Measurements from ENCODE around the gene MYOG.

The MYOG gene

GRCh38 chr1:203101813-203102634 is 16.2 kb upstream of the MYOG start:
- FAIRE-seq (no peak), DNase-seq (ENCODE audit: insufficient read length, low spot score) (no peak)
- TF ChIP-seq POLR2AphosphoS5 (IDR thresholded peaks at IDR 0.05; ENCODE audit: low read depth, low read length) (no peak), POLR2A (IDR thresholded peaks at IDR 0.05; ENCODE audit: low read depth, low read length) (no peak), SPI1 (IDR thresholded peaks at IDR 0.05; ENCODE audit: low read depth, low read length) (no peak), PAX5 (IDR thresholded peaks at IDR 0.05; ENCODE audit: insufficient read depth, low read length, severe bottlenecking) (no peak), POU2F2 (IDR thresholded peaks at IDR 0.05; ENCODE audit: low read depth, low read length) (no peak), TAF1 (IDR thresholded peaks at IDR 0.05; ENCODE audit: low read depth, low read length) (no peak)

DNA sequence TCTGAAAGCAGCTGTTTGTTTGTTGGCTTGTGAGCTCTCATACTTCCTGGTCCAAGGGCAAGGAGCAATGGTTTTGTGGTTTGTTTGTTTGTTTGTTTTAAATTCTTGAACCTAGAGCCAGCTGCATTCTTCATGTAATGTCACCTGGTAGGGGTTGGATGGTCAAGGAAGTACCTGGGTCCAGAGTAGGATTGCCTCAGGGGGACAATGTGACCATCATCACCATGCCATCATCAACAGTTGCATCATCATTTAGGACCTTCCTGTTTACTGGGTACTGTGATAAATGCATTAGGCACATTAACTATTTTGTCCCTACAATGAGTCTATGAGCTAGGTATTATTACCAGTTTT is 14.7 kb upstream of the MYOG start:
- DNase-seq (ENCODE audit: insufficient read length, low spot score), result no peak
- TF ChIP-seq TAF1 (IDR thresholded peaks at IDR 0.05; ENCODE audit: low read depth, low read length), result no peak
- no peak for TF ChIP-seq SPI1 (IDR thresholded peaks at IDR 0.05; ENCODE audit: low read depth, low read length)
- no peak for TF ChIP-seq POU2F2 (IDR thresholded peaks at IDR 0.05; ENCODE audit: low read depth, low read length)
- TF ChIP-seq PAX5 (IDR thresholded peaks at IDR 0.05; ENCODE audit: insufficient read depth, low read length, severe bottlenecking), result no peak
- no peak for TF ChIP-seq POLR2A (IDR thresholded peaks at IDR 0.05; ENCODE audit: low read depth, low read length)
- no peak for TF ChIP-seq POLR2AphosphoS5 (IDR thresholded peaks at IDR 0.05; ENCODE audit: low read depth, low read length)
- FAIRE-seq, result no peak

DNA sequence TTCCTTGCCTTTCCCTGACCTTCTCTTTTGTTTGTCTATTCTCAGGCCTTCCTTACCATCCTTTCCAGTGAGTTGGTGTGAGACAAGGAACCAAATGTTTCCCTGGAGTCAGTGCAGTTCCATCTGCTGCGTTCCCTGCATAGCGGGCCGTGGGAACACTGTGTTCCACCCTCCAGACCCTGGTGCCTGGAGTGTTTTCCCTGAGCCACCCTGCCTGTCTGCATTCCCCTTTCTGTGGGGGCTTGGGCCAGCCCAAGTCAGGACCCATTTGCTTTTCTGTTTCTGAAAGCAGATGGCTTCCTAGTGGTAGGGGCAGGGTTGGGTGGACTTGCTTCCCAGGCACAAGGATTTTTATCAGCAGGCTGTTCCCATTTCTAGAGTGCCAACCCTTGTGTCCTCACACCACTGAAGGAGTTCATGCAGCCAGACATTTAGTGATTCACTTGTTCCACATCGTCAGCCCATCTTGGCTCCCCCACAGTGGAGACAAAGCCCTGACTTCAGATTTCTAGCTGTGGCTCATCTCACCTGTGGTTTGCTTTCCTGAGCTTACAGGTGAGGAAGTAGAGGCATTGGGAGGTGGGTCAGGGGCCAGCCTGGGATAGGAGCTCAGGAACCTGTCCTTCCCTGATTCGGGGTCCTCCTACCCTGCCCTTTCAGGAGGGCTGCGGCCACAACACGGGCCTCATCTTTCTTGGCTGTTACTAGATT is 14.1 kb upstream of the MYOG start:
- TF ChIP-seq TAF1 (IDR thresholded peaks at IDR 0.05; ENCODE audit: low read depth, low read length) (no peak), PAX5 (IDR thresholded peaks at IDR 0.05; ENCODE audit: insufficient read depth, low read length, severe bottlenecking) (no peak), SPI1 (IDR thresholded peaks at IDR 0.05; ENCODE audit: low read depth, low read length) (no peak), POLR2A (IDR thresholded peaks at IDR 0.05; ENCODE audit: low read depth, low read length) (no peak), POU2F2 (IDR thresholded peaks at IDR 0.05; ENCODE audit: low read depth, low read length) (no peak), POLR2AphosphoS5 (IDR thresholded peaks at IDR 0.05; ENCODE audit: low read depth, low read length) (no peak)
- DNase-seq (ENCODE audit: insufficient read length, low spot score), result no peak
- no peak for FAIRE-seq

- no peak for DNase-seq (ENCODE audit: insufficient read length, low spot score)
- FAIRE-seq, result no peak
- no peak for TF ChIP-seq POLR2A (IDR thresholded peaks at IDR 0.05; ENCODE audit: low read depth, low read length)
- TF ChIP-seq SPI1 (IDR thresholded peaks at IDR 0.05; ENCODE audit: low read depth, low read length), result no peak
- no peak for TF ChIP-seq TAF1 (IDR thresholded peaks at IDR 0.05; ENCODE audit: low read depth, low read length)
These were observed 13.2 kb upstream of the MYOG start for GRCh38 chr1:203098914-203099520.

DNA sequence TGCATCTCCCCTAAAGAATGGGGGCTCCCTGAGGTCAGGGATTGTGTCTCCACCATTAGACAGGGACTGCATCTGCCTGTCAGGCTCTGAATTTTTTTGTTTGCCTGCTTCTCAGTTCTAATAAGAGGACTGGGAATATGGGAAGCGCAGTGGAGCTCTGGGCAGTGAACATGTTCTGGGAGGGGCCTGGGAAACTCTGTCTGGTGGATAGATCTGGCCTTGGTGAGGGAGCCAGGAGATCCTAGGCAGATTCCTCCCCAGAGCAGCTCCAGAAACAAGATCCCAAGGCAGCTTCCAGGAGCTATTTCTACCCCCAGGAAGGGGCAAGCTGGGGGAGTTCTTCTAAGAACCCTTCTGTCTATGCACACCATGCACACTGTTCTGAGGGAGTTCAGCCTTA is 12.6 kb upstream of the MYOG start:
- no peak for FAIRE-seq
- TF ChIP-seq SPI1 (IDR thresholded peaks at IDR 0.05; ENCODE audit: low read depth, low read length) (no peak), POLR2A (IDR thresholded peaks at IDR 0.05; ENCODE audit: low read depth, low read length) (no peak), TAF1 (IDR thresholded peaks at IDR 0.05; ENCODE audit: low read depth, low read length) (no peak), POU2F2 (IDR thresholded peaks at IDR 0.05; ENCODE audit: low read depth, low read length) (no peak), PAX5 (IDR thresholded peaks at IDR 0.05; ENCODE audit: insufficient read depth, low read length, severe bottlenecking) (no peak), POLR2AphosphoS5 (IDR thresholded peaks at IDR 0.05; ENCODE audit: low read depth, low read length) (no peak)

GRCh38 chr1:203097001-203097400 is 11.2 kb upstream of the MYOG start:
- no peak for FAIRE-seq
- TF ChIP-seq POLR2AphosphoS5 (IDR thresholded peaks at IDR 0.05; ENCODE audit: low read depth, low read length) (no peak), SPI1 (IDR thresholded peaks at IDR 0.05; ENCODE audit: low read depth, low read length) (no peak), POU2F2 (IDR thresholded peaks at IDR 0.05; ENCODE audit: low read depth, low read length) (no peak), PAX5 (IDR thresholded peaks at IDR 0.05; ENCODE audit: insufficient read depth, low read length, severe bottlenecking) (no peak), POLR2A (IDR thresholded peaks at IDR 0.05; ENCODE audit: low read depth, low read length) (no peak), TAF1 (IDR thresholded peaks at IDR 0.05; ENCODE audit: low read depth, low read length) (no peak)
- no peak for DNase-seq (ENCODE audit: insufficient read length, low spot score)

More for the DNA sequence above, 12.6 kb upstream of the MYOG start:
- DNase-seq (ENCODE audit: insufficient read length, low spot score), result no peak

GRCh38 chr1:203096566-203096965 is 10.8 kb upstream of the MYOG start:
- FAIRE-seq, result no peak
- no peak for DNase-seq (ENCODE audit: insufficient read length, low spot score)
- no peak for TF ChIP-seq POU2F2 (IDR thresholded peaks at IDR 0.05; ENCODE audit: low read depth, low read length)
- TF ChIP-seq PAX5 (IDR thresholded peaks at IDR 0.05; ENCODE audit: insufficient read depth, low read length, severe bottlenecking), result no peak
- TF ChIP-seq POLR2A (IDR thresholded peaks at IDR 0.05; ENCODE audit: low read depth, low read length), result no peak
- no peak for TF ChIP-seq SPI1 (IDR thresholded peaks at IDR 0.05; ENCODE audit: low read depth, low read length)
- TF ChIP-seq POLR2AphosphoS5 (IDR thresholded peaks at IDR 0.05; ENCODE audit: low read depth, low read length), result no peak
- no peak for TF ChIP-seq TAF1 (IDR thresholded peaks at IDR 0.05; ENCODE audit: low read depth, low read length)

DNA sequence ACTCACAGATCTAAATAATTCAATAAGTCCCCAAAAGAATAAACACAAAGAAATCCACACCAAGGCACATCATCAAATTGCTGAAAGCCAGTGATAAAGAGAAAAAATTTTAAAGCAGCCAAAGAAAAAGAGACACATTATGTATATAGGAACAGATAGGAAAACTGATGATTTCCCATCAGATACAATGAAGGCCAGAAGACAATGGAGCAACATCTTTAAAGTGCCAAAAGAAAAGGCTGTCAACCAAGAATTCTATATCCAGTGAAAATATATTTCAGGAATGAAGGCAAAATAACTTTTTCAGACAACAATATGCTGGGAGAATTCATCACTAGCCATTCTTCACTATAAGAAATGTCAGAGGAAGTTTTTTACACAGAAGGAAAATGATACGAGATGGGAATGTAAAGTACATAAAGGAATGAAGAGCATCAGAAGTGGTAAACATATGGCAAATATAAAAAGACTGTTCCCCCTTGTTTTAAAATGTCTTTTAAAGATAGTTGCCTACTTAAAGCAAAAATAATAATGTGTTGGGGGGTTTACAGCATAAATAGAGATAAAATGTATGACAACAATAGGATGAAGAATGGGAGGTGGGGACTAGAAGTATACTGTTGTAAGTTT is 9.4 kb upstream of the MYOG start:
- DNase-seq (ENCODE audit: insufficient read length, low spot score) (no peak), FAIRE-seq (no peak)
- TF ChIP-seq SPI1 (IDR thresholded peaks at IDR 0.05; ENCODE audit: low read depth, low read length) (no peak), POLR2A (IDR thresholded peaks at IDR 0.05; ENCODE audit: low read depth, low read length) (no peak), TAF1 (IDR thresholded peaks at IDR 0.05; ENCODE audit: low read depth, low read length) (no peak), POU2F2 (IDR thresholded peaks at IDR 0.05; ENCODE audit: low read depth, low read length) (no peak), POLR2AphosphoS5 (IDR thresholded peaks at IDR 0.05; ENCODE audit: low read depth, low read length) (no peak), PAX5 (IDR thresholded peaks at IDR 0.05; ENCODE audit: insufficient read depth, low read length, severe bottlenecking) (no peak)
